ENCODE results near the gene LECT2. TPM values are rescaled to one million over a fixed set of nuclear protein-coding genes. Genes with fewer than 3 reads are reported as not detected.

LECT2 gene
- total RNA-seq, 2 donors from 2014 or later = not detected

DNA sequence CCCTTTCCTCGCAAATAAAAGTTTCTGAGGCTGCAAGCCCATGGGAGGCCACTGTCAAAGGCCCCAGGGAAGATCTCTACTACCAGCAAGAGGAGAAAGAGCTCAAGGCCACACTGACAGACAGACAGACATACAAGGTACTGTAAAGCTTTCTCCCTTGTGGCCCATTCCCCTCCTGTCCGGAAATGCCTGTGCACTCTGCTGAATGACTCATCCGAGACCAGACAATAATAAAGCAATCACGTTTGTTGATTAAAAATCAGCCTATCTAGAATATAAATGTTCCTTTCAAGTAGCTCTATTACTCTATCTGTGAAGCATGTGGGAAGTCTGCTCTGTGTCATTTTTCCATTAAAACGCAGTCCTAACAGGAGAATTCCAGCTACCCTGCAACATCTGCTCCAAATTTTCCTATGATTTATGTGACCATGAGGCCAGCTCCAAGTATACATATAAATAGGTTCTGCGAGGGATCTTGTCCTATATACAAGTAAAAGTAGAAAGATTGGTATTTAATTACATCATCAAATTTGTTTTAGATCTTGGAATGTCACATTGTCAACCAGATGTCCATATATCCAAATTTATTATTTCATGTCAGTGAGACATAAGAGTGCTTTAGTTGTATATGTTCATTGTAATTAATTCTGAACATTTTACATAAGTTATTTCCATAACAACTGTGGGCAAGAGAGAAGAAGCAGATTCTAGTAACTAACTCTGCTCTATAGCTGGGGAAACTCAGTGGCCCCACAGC is 39.3 kb upstream of the LECT2 start:
- 41% methylated on average over 6 of the region's 6 CpGs for WGBS
- no peaks in the 10 kb centered on the region for H3K36me3 ChIP-seq
- TF ChIP-seq, protein P1, sequence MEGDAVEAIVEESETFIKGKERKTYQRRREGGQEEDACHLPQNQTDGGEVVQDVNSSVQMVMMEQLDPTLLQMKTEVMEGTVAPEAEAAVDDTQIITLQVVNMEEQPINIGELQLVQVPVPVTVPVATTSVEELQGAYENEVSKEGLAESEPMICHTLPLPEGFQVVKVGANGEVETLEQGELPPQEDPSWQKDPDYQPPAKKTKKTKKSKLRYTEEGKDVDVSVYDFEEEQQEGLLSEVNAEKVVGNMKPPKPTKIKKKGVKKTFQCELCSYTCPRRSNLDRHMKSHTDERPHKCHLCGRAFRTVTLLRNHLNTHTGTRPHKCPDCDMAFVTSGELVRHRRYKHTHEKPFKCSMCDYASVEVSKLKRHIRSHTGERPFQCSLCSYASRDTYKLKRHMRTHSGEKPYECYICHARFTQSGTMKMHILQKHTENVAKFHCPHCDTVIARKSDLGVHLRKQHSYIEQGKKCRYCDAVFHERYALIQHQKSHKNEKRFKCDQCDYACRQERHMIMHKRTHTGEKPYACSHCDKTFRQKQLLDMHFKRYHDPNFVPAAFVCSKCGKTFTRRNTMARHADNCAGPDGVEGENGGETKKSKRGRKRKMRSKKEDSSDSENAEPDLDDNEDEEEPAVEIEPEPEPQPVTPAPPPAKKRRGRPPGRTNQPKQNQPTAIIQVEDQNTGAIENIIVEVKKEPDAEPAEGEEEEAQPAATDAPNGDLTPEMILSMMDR (IDR thresholded peaks at IDR 0.05) = no peak
- TF ChIP-seq POLR2A (IDR thresholded peaks at IDR 0.05) (no peak), POLR2AphosphoS5 (IDR thresholded peaks at IDR 0.05) (no peak)
- no peaks in the 10 kb centered on the region for H3K9me3 ChIP-seq
- no peak overlapping the region for H3K27ac ChIP-seq
- H3K4me1 ChIP-seq (replicated peaks) = no peaks in the 10 kb centered on the region
- no peak overlapping the region for H3K4me3 ChIP-seq
- no peaks in the 10 kb centered on the region for H3K27me3 ChIP-seq (replicated peaks; ENCODE audit: insufficient read depth)
- intact Hi-C loops (cut with DNase I) = no loop called here
- DNase-seq (ENCODE audit: low spot score) = no peak

DNA sequence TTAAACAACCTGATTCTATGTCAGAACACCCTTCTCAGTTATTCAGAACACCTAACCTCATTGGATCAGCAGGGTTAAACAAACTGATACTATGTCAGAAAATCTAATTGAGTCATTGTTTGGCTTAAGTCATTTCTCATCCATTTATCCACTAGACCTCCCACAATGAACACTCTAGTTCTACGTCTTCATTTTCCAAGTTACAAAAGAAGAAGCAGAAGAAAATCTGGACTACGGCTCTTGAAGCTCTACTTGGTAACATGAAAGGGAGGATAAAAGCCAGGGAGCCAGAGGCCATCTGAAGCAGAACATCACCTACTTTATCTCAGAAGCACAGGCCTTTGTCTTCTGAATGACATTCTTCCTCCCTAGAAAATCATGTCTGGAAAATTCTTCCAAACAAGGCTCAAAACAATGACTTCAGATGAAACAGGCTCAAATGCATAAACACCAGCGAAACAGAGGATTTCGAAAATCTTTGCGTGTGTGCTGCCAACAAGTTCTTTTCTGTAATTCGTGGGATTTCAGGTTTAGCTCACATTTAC is 38.6 kb upstream of the LECT2 start:
- Histone ChIP-seq H3K27ac (no peak overlapping the region), H3K4me1 (replicated peaks) (no peaks in the 10 kb centered on the region), H3K36me3 (no peaks in the 10 kb centered on the region), H3K4me3 (no peak overlapping the region), H3K9me3 (no peaks in the 10 kb centered on the region), H3K27me3 (replicated peaks; ENCODE audit: insufficient read depth) (no peaks in the 10 kb centered on the region)
- no peak for DNase-seq (ENCODE audit: low spot score)
- no peak for TF ChIP-seq POLR2A (IDR thresholded peaks at IDR 0.05)
- intact Hi-C loops (cut with DNase I) = no loop called here
- WGBS = 68% methylated on average over 6 of the region's 6 CpGs

DNA sequence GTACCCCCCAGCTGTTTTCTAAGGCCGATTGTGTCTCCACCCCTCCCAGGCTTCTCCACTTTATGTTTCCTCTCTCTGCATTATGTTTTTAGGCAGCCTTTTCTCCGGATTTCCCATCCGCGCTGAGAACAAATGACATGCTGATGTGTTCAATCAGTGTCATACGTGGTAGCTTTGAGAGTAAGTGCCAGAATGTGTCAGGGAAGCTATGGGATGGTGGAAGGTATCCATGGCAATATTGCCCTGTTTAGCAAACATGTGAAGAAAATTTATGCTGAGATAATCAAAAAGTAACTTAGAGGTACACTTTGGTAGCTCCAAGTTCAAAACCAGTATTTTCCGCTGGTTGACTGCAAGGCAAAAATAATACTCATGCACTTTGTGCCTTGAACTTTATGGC is 36.6 kb upstream of the LECT2 start:
- TF ChIP-seq POLR2AphosphoS5 (IDR thresholded peaks at IDR 0.05) (no peak), POLR2A (IDR thresholded peaks at IDR 0.05) (no peak)
- TF ChIP-seq, protein P1 (IDR thresholded peaks at IDR 0.05) = no peak
- Histone ChIP-seq H3K4me1 (replicated peaks) (no peaks in the 10 kb centered on the region), H3K4me3 (no peak overlapping the region), H3K27ac (no peak overlapping the region), H3K27me3 (replicated peaks; ENCODE audit: insufficient read depth) (no peaks in the 10 kb centered on the region), H3K36me3 (no peaks in the 10 kb centered on the region), H3K9me3 (no peaks in the 10 kb centered on the region)
- 85% methylated on average over 6 of the region's 6 CpGs for WGBS
- intact Hi-C loops (cut with DNase I) = no loop called here
- no peak for DNase-seq (ENCODE audit: low spot score)

DNA sequence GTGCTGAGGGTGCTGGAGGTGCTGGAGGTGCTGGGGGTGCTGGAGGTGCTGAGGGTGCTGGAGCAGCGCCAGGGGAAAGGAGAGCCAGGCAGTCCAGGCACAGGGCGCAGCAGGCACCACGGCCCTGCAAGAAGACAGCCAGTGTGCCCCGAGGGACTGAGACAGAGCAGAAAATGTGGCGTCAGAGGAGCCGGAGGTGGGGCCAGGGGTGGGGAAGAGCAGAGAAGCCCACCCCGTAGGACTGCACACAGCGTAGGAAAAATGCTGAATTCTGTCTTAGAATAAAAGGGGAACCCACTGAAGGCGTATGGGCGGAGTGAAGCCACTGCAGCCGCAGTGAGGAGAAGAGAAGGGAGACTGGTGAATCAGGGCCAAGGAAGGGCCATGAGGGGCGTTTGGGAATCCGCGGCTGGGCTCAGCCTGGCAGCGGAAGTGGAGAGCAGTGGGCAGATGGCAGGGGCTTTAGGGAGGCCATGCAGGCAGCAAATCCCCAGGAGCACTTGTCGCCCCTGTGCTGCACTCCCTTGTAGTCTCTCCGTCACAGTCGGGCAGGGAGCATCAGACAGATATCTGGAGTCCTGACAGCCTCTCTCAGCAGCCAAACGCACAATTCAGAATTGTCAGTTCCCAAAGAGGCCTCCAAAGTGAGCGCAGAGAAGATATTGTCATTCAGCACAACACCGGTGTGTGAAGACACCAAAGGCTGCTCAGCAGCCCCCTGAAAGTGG is 35.9 kb upstream of the LECT2 start:
- TF ChIP-seq POLR2A (IDR thresholded peaks at IDR 0.05) = no peak
- TF ChIP-seq, protein P1 (IDR thresholded peaks at IDR 0.05) = no peak
- no peak for TF ChIP-seq POLR2AphosphoS5 (IDR thresholded peaks at IDR 0.05)
- H3K4me3 ChIP-seq = no peak overlapping the region
- no peaks in the 10 kb centered on the region for H3K27me3 ChIP-seq (replicated peaks; ENCODE audit: insufficient read depth)
- intact Hi-C loops (cut with DNase I) = no loop called here
- WGBS = 80% methylated on average over 21 of the region's 21 CpGs
- H3K9me3 ChIP-seq = no peaks in the 10 kb centered on the region
- no peak overlapping the region for H3K27ac ChIP-seq
- no peaks in the 10 kb centered on the region for H3K4me1 ChIP-seq (replicated peaks)
- no peak for DNase-seq (ENCODE audit: low spot score)
- no peaks in the 10 kb centered on the region for H3K36me3 ChIP-seq

DNA sequence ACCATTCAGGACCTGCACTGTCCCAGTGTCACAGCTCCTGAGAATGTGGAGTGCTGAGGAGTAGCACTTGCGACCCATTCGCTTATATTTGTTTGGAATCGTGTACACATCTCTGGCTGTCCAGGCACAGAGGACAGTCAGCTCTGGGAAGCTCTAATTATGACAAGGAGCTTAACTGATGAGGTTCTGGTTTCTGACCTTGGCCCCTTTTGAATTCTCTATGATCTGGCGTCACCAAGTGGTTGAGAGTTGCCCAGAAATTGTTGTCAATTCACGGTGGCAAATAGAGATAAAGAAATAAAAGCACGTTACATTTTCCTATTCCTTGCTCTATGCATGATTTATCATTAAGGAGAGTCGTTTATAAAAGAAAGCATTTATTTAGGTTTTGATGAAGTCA is 34.9 kb upstream of the LECT2 start:
- H3K4me1 ChIP-seq (replicated peaks) = no peaks in the 10 kb centered on the region
- intact Hi-C loops (cut with DNase I) = no loop called here
- H3K4me3 ChIP-seq = no peak overlapping the region
- no peaks in the 10 kb centered on the region for H3K27me3 ChIP-seq (replicated peaks; ENCODE audit: insufficient read depth)
- WGBS = 87% methylated on average over 7 of the region's 7 CpGs
- DNase-seq (ENCODE audit: low spot score) = no peak
- TF ChIP-seq, protein P1 (IDR thresholded peaks at IDR 0.05) = no peak
- TF ChIP-seq POLR2AphosphoS5 (IDR thresholded peaks at IDR 0.05) = no peak
- TF ChIP-seq POLR2A (IDR thresholded peaks at IDR 0.05) = no peak
- H3K27ac ChIP-seq = no peak overlapping the region
- no peaks in the 10 kb centered on the region for H3K36me3 ChIP-seq
- H3K9me3 ChIP-seq = no peaks in the 10 kb centered on the region
